GM12878 (cell line): ENCODE measurements around the gene WFDC11. TPM values are rescaled to one million over a fixed set of nuclear protein-coding genes. Genes with fewer than 3 reads are reported as not detected.

ENCODE experiments used
- ATAC-seq: fragments of 200-7000 bp; cut with Tn5 transposase; 3 replicates; pipeline ENCODE4 v1.9.1; 2020; ENCODE audit warnings: mild to moderate bottlenecking, moderate library complexity
- BruUV-seq: library from RNA; stranded (reverse); fragments of 400-500 nt; replicated peaks from 2 replicates; lab custom pipeline; 2021; lab: Mats Ljungman, UMichigan
- CTCF ChIA-PET: fragments of 300-600 bp; sonication (Branson Sonifier 250); formaldehyde crosslinking; extraction: SDS; loops from one replicate; lab custom pipeline; 2021; ENCODE audit warnings: inconsistent platforms; lab: Yijun Ruan, JAX
- POLR2A ChIA-PET: fragments of 350-600 bp; formaldehyde crosslinking; extraction: SDS; loops from one replicate; lab custom pipeline; 2021; ENCODE audit warnings: inconsistent platforms; lab: Charles Lee
- RAD21 ChIA-PET: fragments of 300-600 bp; sonication (Branson Sonifier 250); formaldehyde crosslinking; loops from one replicate; lab custom pipeline; 2023; ENCODE audit warnings: antibody characterized with exemption; ENCODE audit not compliant: unreplicated experiment; lab: Charles Lee
- SMC1A ChIA-PET: fragments of 300-600 bp; sonication (Branson Sonifier 250); formaldehyde crosslinking; loops from one replicate; lab custom pipeline; 2023; ENCODE audit not compliant: unreplicated experiment, uncharacterized antibody; lab: Charles Lee
- DNase-seq: peaks from one replicate; pipeline ENCODE4 v3.0.0-alpha.2; 2011; ENCODE audit warnings: low read depth, low spot score
- FAIRE-seq: peaks from 3 replicates; lab custom pipeline; 2011; peaks lifted over from hg19 to GRCh38; lab: Jason Lieb, UNC
- H2AFZ ChIP-seq: 2 replicates; pipeline ENCODE4 v1.6.0; 2011; ENCODE audit warnings: low read depth, low read length, control low read depth; ENCODE audit not compliant: control insufficient read depth
- H3K27ac ChIP-seq: 2 replicates; pipeline ENCODE4 v1.5.1; 2011; ENCODE audit warnings: control low read depth; ENCODE audit not compliant: control insufficient read depth, insufficient read depth
- H3K27me3 ChIP-seq, 2 experiments: replicated peaks in 1 of 2; 2 replicates each; pipeline versions ENCODE4 v1.6.0 to v1.6.1; 2011; ENCODE audit warnings: low read length in 1 of 2; ENCODE audit not compliant: control insufficient read depth in 2 of 2, insufficient read depth in 2 of 2
- H3K36me3 ChIP-seq, 2 experiments: 2 replicates each; pipeline ENCODE4 v1.5.1; 2011; ENCODE audit warnings: low read length in 1 of 2; ENCODE audit not compliant: control insufficient read depth in 2 of 2, insufficient read depth in 2 of 2
- H3K4me1 ChIP-seq: 2 replicates; pipeline ENCODE4 v1.6.1; 2011; ENCODE audit warnings: mild to moderate bottlenecking, low read length, moderate library complexity, mixed read lengths; ENCODE audit not compliant: control insufficient read depth, insufficient read depth
- H3K4me2 ChIP-seq: 2 replicates; pipeline ENCODE4 v1.6.0; 2011; ENCODE audit warnings: control low read depth; ENCODE audit not compliant: control insufficient read depth, insufficient read depth
- H3K4me3 ChIP-seq: fragments of 200-600 bp; sonication (generic); 2 replicates; pipeline ENCODE4 v1.5.1; 2016
- H3K79me2 ChIP-seq: 2 replicates; pipeline ENCODE4 v1.6.0; 2011; ENCODE audit warnings: low read length; ENCODE audit not compliant: control insufficient read depth, insufficient read depth
- H3K9ac ChIP-seq: 2 replicates; pipeline ENCODE4 v1.8.0; 2011; ENCODE audit warnings: low read length, control low read depth, mixed read lengths; ENCODE audit not compliant: control insufficient read depth, insufficient read depth
- H3K9me3 ChIP-seq: replicated peaks from 3 replicates; pipeline ENCODE4 v1.5.1; 2011; ENCODE audit warnings: mild to moderate bottlenecking, low read length; ENCODE audit not compliant: control insufficient read depth, insufficient read depth
- H4K20me1 ChIP-seq: 2 replicates; pipeline ENCODE4 v1.6.0; 2011; ENCODE audit not compliant: control insufficient read depth, insufficient read depth
- BCL11A ChIP-seq: IDR thresholded peaks from 2 replicates; pipeline ENCODE4 v1.6.1; 2011; ENCODE audit warnings: low read depth, low read length
- BHLHE40 ChIP-seq, 2 experiments: fragments of 450-650 bp in 1 of 2; IDR thresholded peaks; 2 replicates each; pipeline ENCODE4 v1.6.1; 2011 to 2017; ENCODE audit warnings: low read depth in 2 of 2, borderline replicate concordance in 1 of 2, improper control_type of control experiment in 1 of 2, low read length in 1 of 2, mild to moderate bottlenecking in 1 of 2
- EP300 ChIP-seq, 2 experiments: fragments of 150-350 bp in 1 of 2; IDR thresholded peaks; 2 replicates each; pipeline ENCODE4 v1.6.1; 2011 to 2012; ENCODE audit warnings: low read depth in 2 of 2, low read length in 2 of 2, borderline replicate concordance in 1 of 2, improper control_type of control experiment in 1 of 2, inconsistent platforms in 1 of 2; ENCODE audit not compliant: control insufficient read depth in 1 of 2
- KDM1A ChIP-seq: fragments of 200-600 bp; sonication (generic); IDR thresholded peaks from 2 replicates; pipeline ENCODE4 v1.6.1; 2016; ENCODE audit warnings: borderline replicate concordance
- RAD21 ChIP-seq: IDR thresholded peaks from 2 replicates; pipeline ENCODE4 v1.6.1; 2011; ENCODE audit warnings: mild to moderate bottlenecking, low read depth, low read length, moderate library complexity; ENCODE audit not compliant: insufficient read depth
- RAD51 ChIP-seq: fragments of 450-650 bp; IDR thresholded peaks from 2 replicates; pipeline ENCODE4 v1.6.1; 2016; ENCODE audit warnings: moderate library complexity, mild to moderate bottlenecking, inconsistent platforms
- RBBP5 ChIP-seq: fragments of 200-600 bp; sonication (generic); conservative IDR thresholded peaks from 2 replicates; pipeline ENCODE4 v1.6.1; 2016
- RCOR1 ChIP-seq: conservative IDR thresholded peaks from 2 replicates; pipeline ENCODE4 v1.6.1; 2012; ENCODE audit warnings: low read depth, low read length, improper control_type of control experiment
- SPI1 ChIP-seq: IDR thresholded peaks from 2 replicates; pipeline ENCODE4 v1.6.1; 2011; ENCODE audit warnings: low read depth, mild to moderate bottlenecking, low read length, moderate library complexity, borderline replicate concordance; ENCODE audit not compliant: insufficient read depth
- TCF12 ChIP-seq: IDR thresholded peaks from 2 replicates; pipeline ENCODE4 v1.6.1; 2011; ENCODE audit warnings: low read depth, mild to moderate bottlenecking, low read length
- TCF3 ChIP-seq: IDR thresholded peaks from 2 replicates; pipeline ENCODE4 v1.6.1; 2012; ENCODE audit warnings: low read depth, mild to moderate bottlenecking, low read length, borderline replicate concordance; ENCODE audit not compliant: insufficient read depth
- YBX1 ChIP-seq: fragments of 450-650 bp; IDR thresholded peaks from 2 replicates; pipeline ENCODE4 v1.6.1; 2016; ENCODE audit warnings: antibody characterized with exemption
- WGBS: methylation state at CpG from one replicate; pipeline ENCODE4 v1.1.6; 2016; ENCODE audit warnings: low lambda C conversion rate; ENCODE audit not compliant: insufficient replicate concordance, insufficient coverage; ENCODE audit errors: missing lambda C conversion rate; 5-methylcytosine and 5-hydroxymethylcytosine counted together
- in situ Hi-C: fragments of 300-500 bp; cut with MboI; formaldehyde crosslinking; loops from 9 replicates; pipeline ENCODE4 v1.14.3; 2018; ENCODE audit warnings: mixed read lengths
- intact Hi-C: fragments of 100-400 bp; cut with micrococcal nuclease; formaldehyde crosslinking; loops from one replicate; pipeline ENCODE4 v1.14.2; 2022; ENCODE audit not compliant: unreplicated experiment
- polyA plus RNA-seq, 11 experiments: library from polyadenylated mRNA; depleted of rRNA in 4 of 11; unstranded in 6 of 11; stranded (reverse) in 5 of 11; fragments of >200 nt; fragmentation: Nextera tagmentation in 4 of 11; fragmentation: Illumina TruSeq in 1 of 11; extraction: Ambion mirVana in 4 of 11; extraction: Trizol in 1 of 11; gene quantifications; 1 replicate in 1 of 11; 2 replicates in 10 of 11; pipeline versions ENCODE4 v1.2.1 to v1.2.3, GENCODE V29; 2011 to 2016; ENCODE audit warnings: inconsistent platforms in 2 of 11, missing spikeins in 2 of 11, low read depth in 1 of 11
- total RNA-seq, 4 experiments: library from RNA; depleted of rRNA in 3 of 4; stranded (reverse); fragments of >200 nt in 3 of 4; fragmentation: Illumina TruSeq in 1 of 4; extraction: Trizol in 1 of 4; gene quantifications; 2 replicates each; pipeline versions ENCODE4 v1.2.1 to v1.2.3, GENCODE V29; 2013 to 2021
- TF ChIP-seq, protein P1 (sequence below): IDR thresholded peaks from 2 replicates; pipeline ENCODE4 v1.6.1; 2011; ENCODE audit warnings: mild to moderate bottlenecking, low read depth, low read length, moderate library complexity; ENCODE audit not compliant: insufficient replicate concordance

The WFDC11 gene
- total and polyA plus RNA-seq, 10 of the 15 experiments (the other 5 are each of a cell fraction or from before 2014, with no cell fraction given), result not detected

DNA sequence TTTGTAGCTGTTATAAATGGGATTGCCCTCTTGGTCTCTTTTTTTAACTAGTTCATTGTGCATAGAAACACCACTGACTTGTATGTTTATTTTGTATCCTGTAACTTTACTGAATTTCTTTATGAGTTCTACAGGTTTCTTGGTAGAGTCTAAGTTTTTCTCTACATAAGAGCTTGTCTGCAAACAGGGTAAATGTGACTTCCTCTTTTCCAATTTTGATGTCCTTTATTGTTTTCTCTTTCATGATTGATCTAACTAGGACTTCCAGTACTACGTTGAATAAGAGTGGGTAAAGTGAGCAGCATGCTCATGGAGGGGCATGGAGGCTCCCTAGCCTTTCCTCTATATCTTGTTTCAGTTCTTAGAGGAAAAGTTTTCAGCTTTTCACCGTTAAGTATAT is 43.5 kb downstream of the WFDC11 start:
- Histone ChIP-seq H3K4me1 (no peaks in the 10 kb centered on the region), H3K4me3 (no peak overlapping the region), H2AFZ (no peak overlapping the region), H3K9ac (no peak overlapping the region), H3K9me3 (no peaks in the 10 kb centered on the region), H3K27ac (no peak overlapping the region), H3K36me3 (no peaks in the 10 kb centered on the region), H3K4me2 (no peak overlapping the region), H3K27me3 (no peaks in the 10 kb centered on the region; a peak in 1 of 4 replicates), H3K79me2 (no peaks in the 10 kb centered on the region), H4K20me1 (no peaks in the 10 kb centered on the region)
- no TSS peak for BruUV-seq
- ChIA-PET RAD21 (no interaction called here), SMC1A (no interaction called here), POLR2A (no interaction called here), CTCF (interaction anchor here (4.6 kb wide), 1 partner anchor 145 kb away, joined by 26 read pairs; no protein-coding TSS in a partner anchor)
- ATAC-seq (no peak), FAIRE-seq (peak; percentile 23), DNase-seq (no peak)
- WGBS, result 6% methylated on average over 2 of the region's 2 CpGs
- in situ Hi-C loops, result no loop called here
- TF ChIP-seq BCL11A (no peak), SPI1 (peak; percentile 27; the same call in 1 of the 2 replicates)
- TF ChIP-seq, protein P1, sequence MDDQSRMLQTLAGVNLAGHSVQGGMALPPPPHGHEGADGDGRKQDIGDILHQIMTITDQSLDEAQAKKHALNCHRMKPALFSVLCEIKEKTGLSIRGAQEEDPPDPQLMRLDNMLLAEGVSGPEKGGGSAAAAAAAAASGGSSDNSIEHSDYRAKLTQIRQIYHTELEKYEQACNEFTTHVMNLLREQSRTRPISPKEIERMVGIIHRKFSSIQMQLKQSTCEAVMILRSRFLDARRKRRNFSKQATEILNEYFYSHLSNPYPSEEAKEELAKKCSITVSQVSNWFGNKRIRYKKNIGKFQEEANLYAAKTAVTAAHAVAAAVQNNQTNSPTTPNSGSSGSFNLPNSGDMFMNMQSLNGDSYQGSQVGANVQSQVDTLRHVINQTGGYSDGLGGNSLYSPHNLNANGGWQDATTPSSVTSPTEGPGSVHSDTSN, result no peak
- intact Hi-C loops, result loop anchor here (10.0 kb wide), 1 partner anchor 148 kb away; no protein-coding TSS in a partner anchor

DNA sequence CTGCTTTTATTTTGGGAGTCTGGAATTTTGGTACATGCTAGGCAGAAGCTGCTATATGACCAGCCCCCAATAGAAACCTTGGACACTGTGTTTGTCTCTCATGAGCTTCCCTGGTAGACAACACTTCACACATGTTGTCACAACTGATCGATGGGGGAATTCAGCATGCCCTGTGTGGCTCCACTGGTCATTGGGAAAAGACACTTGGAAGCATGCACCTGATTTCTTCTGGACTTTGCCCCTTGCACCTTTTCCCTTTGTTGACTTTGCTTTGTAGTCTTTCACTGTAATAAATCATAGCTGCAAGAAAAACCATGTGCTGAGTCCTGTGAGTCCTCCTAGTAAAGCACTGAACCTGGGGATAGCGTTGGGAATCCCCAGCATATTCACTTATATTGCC is 48.4 kb downstream of the WFDC11 start:
- Histone ChIP-seq H3K36me3 (no peaks in the 10 kb centered on the region), H3K27ac (no peak overlapping the region), H3K9me3 (no peaks in the 10 kb centered on the region), H3K4me3 (no peak overlapping the region), H2AFZ (no peak overlapping the region), H3K79me2 (no peaks in the 10 kb centered on the region), H4K20me1 (no peaks in the 10 kb centered on the region), H3K4me1 (no peaks in the 10 kb centered on the region), H3K9ac (no peak overlapping the region), H3K4me2 (no peak overlapping the region), H3K27me3 (no peaks in the 10 kb centered on the region)
- RAD21 ChIA-PET, result no interaction called here
- WGBS, result 14% methylated on average over 2 of the region's 2 CpGs
- no TSS peak for BruUV-seq
- POLR2A ChIA-PET, result no interaction called here
- no peak for TF ChIP-seq RAD21
- TF ChIP-seq RBBP5, result no peak
- TF ChIP-seq RAD51, result no peak
- no peak for TF ChIP-seq EP300 (IDR thresholded peaks at IDR 0.05; ENCODE audit: borderline replicate concordance in 1 of 2, control insufficient read depth in 1 of 2, low read depth in 2 of 2, low read length in 2 of 2)
- TF ChIP-seq YBX1, result no peak
- TF ChIP-seq TCF12, result no peak
- no peak for TF ChIP-seq KDM1A
- TF ChIP-seq TCF3, result no peak
- TF ChIP-seq RCOR1, result no peak
- no peak for TF ChIP-seq BHLHE40 (IDR thresholded peaks at IDR 0.05; ENCODE audit: borderline replicate concordance in 1 of 2, low read depth in 2 of 2, low read length in 1 of 2)
- no peak for FAIRE-seq
- intact Hi-C loops, result loop anchor here (10.0 kb wide), 1 partner anchor 153 kb away; no protein-coding TSS in a partner anchor
- ATAC-seq, result no peak
- no peak for DNase-seq
- SMC1A ChIA-PET, result no interaction called here
- in situ Hi-C loops, result no loop called here
- CTCF ChIA-PET, result no interaction called here
